Inflammatory macrophage (primary cell): ENCODE results near the gene USP44.
"Not testable (repeated sequence)": the region's sequence is repeated elsewhere in the genome, so short reads cannot be mapped to it uniquely, and the experiment has no call there.

Source experiments
- DNase-seq, 2 donors: peaks; one replicate each; pipeline ENCODE4 v3.0.0-alpha.2; 2020 to 2022
- total RNA-seq, 18 experiments: gene quantifications; one replicate each; lab custom pipeline; 2026; ENCODE audit warnings: mixed read lengths in 6 of 18, inconsistent platforms in 2 of 18; lab: John Stamatoyannopoulos, UW

USP44 gene
- total RNA-seq, result 0 to 0.99 (median 0.22) reads per million in 18 experiments

- no peak for DNase-seq
Observed at GRCh38 chr12:95551305-95551704, at the start of gene USP44. TSS of gene USP44 (minus strand) at chr12:95551476. CDS start at chr12:95534256, 17,220 bp downstream.

- DNase-seq, result no peak
Observed at GRCh38 chr12:95600567-95600966, 49.3 kb upstream of the USP44 start.

- no peak for DNase-seq
Observed at GRCh38 chr12:95599880-95600279, 48.6 kb upstream of the USP44 start.

GRCh38 chr12:95594136-95594535 lies 42.9 kb upstream of the USP44 start:
- no peak for DNase-seq

- DNase-seq, result no peak
Observed at GRCh38 chr12:95593266-95593871, 42.1 kb upstream of the USP44 start.

GRCh38 chr12:95591731-95592130 lies 40.5 kb upstream of the USP44 start:
- peak in 1 of 2 donors; percentile 18 for DNase-seq

- no peak for DNase-seq
Observed at GRCh38 chr12:95590775-95591174, 39.5 kb upstream of the USP44 start.

GRCh38 chr12:95583933-95584332 lies 32.7 kb upstream of the USP44 start:
- DNase-seq, result no peak

- no peak for DNase-seq
Observed at GRCh38 chr12:95582230-95583058, 31.2 kb upstream of the USP44 start.

- no peak for DNase-seq
Observed at GRCh38 chr12:95577820-95578219, 26.5 kb upstream of the USP44 start.

- DNase-seq, result peak; percentile 28 to 33
Observed at GRCh38 chr12:95574799-95575452, 23.6 kb upstream of the USP44 start.

- no peak for DNase-seq
Observed at GRCh38 chr12:95573951-95574576, 22.8 kb upstream of the USP44 start.

- no peak for DNase-seq
Observed at GRCh38 chr12:95571369-95571768, 20.1 kb upstream of the USP44 start.

GRCh38 chr12:95568045-95568444 lies 16.8 kb upstream of the USP44 start:
- DNase-seq, result not testable (repeated sequence)

GRCh38 chr12:95557625-95558024 lies 6.3 kb upstream of the USP44 start:
- DNase-seq, result no peak

- DNase-seq, result no peak
Observed at GRCh38 chr12:95554532-95555071, 3.3 kb upstream of the USP44 start.

GRCh38 chr12:95553197-95553943 lies 2.1 kb upstream of the USP44 start:
- peak; percentile 21 to 75 for DNase-seq

GRCh38 chr12:95551913-95552516 lies 739 bp upstream of the USP44 start:
- DNase-seq, result no peak

- no peak for DNase-seq
Observed at GRCh38 chr12:95549392-95550084, 1.7 kb downstream of the USP44 start.

- no peak for DNase-seq
Observed at GRCh38 chr12:95548539-95549391, 2.5 kb downstream of the USP44 start.
